Measurements from ENCODE around the gene CHPF2. TPM values are rescaled to one million over a fixed set of nuclear protein-coding genes. Genes with fewer than 3 reads are reported as not detected.

The CHPF2 gene
- total and polyA plus RNA-seq, 2 experiments from 2014 or later = 4.8 to 26.1 TPM

DNA sequence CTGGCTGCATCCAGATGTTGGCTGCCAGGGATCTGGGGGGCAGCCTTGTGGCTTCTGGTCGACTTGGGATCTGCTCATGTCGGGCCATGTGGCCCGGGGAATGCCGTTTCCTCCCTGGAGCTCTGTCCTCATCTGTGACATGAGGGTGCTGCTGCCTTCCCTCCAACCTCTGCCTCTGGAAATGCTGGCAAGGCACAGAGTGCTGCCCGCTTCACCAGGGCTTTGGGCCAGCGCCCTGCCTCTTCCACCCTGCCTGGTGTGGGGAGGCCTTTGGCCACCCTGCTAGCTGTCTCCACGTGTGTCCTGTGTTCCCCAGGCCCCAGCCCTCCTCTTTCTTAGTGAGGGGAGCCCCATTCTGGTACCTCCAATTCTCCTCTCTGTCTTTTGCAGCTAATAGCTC is 22.0 kb downstream of the CHPF2 start (continued):
- TF ChIP-seq, protein P1, sequence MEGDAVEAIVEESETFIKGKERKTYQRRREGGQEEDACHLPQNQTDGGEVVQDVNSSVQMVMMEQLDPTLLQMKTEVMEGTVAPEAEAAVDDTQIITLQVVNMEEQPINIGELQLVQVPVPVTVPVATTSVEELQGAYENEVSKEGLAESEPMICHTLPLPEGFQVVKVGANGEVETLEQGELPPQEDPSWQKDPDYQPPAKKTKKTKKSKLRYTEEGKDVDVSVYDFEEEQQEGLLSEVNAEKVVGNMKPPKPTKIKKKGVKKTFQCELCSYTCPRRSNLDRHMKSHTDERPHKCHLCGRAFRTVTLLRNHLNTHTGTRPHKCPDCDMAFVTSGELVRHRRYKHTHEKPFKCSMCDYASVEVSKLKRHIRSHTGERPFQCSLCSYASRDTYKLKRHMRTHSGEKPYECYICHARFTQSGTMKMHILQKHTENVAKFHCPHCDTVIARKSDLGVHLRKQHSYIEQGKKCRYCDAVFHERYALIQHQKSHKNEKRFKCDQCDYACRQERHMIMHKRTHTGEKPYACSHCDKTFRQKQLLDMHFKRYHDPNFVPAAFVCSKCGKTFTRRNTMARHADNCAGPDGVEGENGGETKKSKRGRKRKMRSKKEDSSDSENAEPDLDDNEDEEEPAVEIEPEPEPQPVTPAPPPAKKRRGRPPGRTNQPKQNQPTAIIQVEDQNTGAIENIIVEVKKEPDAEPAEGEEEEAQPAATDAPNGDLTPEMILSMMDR (conservative IDR thresholded peaks at IDR 0.05; ENCODE audit: low read depth in 2 of 2) = no peak
- TF ChIP-seq STAT1 (IDR thresholded peaks at IDR 0.05; ENCODE audit: unreplicated experiment) (no peak), NANOG (IDR thresholded peaks at IDR 0.05; ENCODE audit: borderline replicate concordance) (no peak), EZH2 (IDR thresholded peaks at IDR 0.05; ENCODE audit: low read depth, unreplicated experiment) (no peak)
- TF ChIP-seq, protein P2, sequence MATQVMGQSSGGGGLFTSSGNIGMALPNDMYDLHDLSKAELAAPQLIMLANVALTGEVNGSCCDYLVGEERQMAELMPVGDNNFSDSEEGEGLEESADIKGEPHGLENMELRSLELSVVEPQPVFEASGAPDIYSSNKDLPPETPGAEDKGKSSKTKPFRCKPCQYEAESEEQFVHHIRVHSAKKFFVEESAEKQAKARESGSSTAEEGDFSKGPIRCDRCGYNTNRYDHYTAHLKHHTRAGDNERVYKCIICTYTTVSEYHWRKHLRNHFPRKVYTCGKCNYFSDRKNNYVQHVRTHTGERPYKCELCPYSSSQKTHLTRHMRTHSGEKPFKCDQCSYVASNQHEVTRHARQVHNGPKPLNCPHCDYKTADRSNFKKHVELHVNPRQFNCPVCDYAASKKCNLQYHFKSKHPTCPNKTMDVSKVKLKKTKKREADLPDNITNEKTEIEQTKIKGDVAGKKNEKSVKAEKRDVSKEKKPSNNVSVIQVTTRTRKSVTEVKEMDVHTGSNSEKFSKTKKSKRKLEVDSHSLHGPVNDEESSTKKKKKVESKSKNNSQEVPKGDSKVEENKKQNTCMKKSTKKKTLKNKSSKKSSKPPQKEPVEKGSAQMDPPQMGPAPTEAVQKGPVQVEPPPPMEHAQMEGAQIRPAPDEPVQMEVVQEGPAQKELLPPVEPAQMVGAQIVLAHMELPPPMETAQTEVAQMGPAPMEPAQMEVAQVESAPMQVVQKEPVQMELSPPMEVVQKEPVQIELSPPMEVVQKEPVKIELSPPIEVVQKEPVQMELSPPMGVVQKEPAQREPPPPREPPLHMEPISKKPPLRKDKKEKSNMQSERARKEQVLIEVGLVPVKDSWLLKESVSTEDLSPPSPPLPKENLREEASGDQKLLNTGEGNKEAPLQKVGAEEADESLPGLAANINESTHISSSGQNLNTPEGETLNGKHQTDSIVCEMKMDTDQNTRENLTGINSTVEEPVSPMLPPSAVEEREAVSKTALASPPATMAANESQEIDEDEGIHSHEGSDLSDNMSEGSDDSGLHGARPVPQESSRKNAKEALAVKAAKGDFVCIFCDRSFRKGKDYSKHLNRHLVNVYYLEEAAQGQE (IDR thresholded peaks at IDR 0.05; ENCODE audit: unreplicated experiment) = no peak
- TF ChIP-seq, protein P3, sequence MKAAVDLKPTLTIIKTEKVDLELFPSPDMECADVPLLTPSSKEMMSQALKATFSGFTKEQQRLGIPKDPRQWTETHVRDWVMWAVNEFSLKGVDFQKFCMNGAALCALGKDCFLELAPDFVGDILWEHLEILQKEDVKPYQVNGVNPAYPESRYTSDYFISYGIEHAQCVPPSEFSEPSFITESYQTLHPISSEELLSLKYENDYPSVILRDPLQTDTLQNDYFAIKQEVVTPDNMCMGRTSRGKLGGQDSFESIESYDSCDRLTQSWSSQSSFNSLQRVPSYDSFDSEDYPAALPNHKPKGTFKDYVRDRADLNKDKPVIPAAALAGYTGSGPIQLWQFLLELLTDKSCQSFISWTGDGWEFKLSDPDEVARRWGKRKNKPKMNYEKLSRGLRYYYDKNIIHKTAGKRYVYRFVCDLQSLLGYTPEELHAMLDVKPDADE (IDR thresholded peaks at IDR 0.05) = no peak

DNA sequence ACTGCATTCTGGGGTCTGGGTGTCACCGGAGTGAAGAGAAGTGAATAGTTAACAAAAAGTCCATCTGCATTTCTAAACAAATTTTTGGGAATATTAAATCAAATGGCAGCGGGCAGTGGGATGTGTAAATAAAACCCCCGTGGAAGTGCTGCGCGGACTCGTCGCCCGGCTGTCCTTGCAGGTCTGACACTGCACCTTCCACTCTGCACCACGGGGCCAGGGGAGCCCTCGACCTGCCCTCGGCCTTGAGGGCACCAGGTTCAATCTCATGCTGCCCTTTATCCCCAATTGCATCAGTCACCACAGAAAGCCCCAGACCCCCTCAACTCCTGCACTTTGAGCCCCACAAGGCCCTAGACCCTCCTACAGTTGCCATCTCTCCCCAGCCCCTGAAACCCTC is 22.6 kb downstream of the CHPF2 start:
- H3K36me3 Mint-ChIP-seq (ENCODE audit: low read depth) = no peaks in the 10 kb centered on the region; the same call in 2 of the 3 replicates
- Histone ChIP-seq H3K36me3 (ENCODE audit: insufficient read depth) (no peaks in the 10 kb centered on the region), H3K4me3 (no peak overlapping the region), H3K79me2 (replicated peaks; ENCODE audit: insufficient read depth) (no peaks in the 10 kb centered on the region), H3K27ac (ENCODE audit: low read depth) (no peak overlapping the region), H3K27me3 (ENCODE audit: insufficient read depth) (peaks cover 39% of the 10 kb centered on the region), H3F3A (replicated peaks; ENCODE audit: low read depth) (peaks cover 5% of the 10 kb centered on the region), H3K4me1 (ENCODE audit: insufficient read depth) (peaks cover 22% of the 10 kb centered on the region), H4K20me1 (replicated peaks; ENCODE audit: insufficient read depth) (no peaks in the 10 kb centered on the region), H3K9me2 (ENCODE audit: insufficient read depth) (no peaks in the 10 kb centered on the region), H2AFZ (no peak overlapping the region), H3K4me2 (no peak overlapping the region)
- H3K27ac Mint-ChIP-seq = no peak overlapping the region
- peaks cover 57% of the 10 kb centered on the region for H3K27me3 Mint-ChIP-seq (ENCODE audit: insufficient read depth, low read depth, poor library complexity)
- no peaks in the 10 kb centered on the region for H3K9me3 Mint-ChIP-seq
- DNase-seq (ENCODE audit: low spot score) = no peak
- no peak overlapping the region for H3K4me3 Mint-ChIP-seq
- peaks cover 42% of the 10 kb centered on the region for H3K4me1 Mint-ChIP-seq
- ATAC-seq = no peak
- TF ChIP-seq, protein P4, sequence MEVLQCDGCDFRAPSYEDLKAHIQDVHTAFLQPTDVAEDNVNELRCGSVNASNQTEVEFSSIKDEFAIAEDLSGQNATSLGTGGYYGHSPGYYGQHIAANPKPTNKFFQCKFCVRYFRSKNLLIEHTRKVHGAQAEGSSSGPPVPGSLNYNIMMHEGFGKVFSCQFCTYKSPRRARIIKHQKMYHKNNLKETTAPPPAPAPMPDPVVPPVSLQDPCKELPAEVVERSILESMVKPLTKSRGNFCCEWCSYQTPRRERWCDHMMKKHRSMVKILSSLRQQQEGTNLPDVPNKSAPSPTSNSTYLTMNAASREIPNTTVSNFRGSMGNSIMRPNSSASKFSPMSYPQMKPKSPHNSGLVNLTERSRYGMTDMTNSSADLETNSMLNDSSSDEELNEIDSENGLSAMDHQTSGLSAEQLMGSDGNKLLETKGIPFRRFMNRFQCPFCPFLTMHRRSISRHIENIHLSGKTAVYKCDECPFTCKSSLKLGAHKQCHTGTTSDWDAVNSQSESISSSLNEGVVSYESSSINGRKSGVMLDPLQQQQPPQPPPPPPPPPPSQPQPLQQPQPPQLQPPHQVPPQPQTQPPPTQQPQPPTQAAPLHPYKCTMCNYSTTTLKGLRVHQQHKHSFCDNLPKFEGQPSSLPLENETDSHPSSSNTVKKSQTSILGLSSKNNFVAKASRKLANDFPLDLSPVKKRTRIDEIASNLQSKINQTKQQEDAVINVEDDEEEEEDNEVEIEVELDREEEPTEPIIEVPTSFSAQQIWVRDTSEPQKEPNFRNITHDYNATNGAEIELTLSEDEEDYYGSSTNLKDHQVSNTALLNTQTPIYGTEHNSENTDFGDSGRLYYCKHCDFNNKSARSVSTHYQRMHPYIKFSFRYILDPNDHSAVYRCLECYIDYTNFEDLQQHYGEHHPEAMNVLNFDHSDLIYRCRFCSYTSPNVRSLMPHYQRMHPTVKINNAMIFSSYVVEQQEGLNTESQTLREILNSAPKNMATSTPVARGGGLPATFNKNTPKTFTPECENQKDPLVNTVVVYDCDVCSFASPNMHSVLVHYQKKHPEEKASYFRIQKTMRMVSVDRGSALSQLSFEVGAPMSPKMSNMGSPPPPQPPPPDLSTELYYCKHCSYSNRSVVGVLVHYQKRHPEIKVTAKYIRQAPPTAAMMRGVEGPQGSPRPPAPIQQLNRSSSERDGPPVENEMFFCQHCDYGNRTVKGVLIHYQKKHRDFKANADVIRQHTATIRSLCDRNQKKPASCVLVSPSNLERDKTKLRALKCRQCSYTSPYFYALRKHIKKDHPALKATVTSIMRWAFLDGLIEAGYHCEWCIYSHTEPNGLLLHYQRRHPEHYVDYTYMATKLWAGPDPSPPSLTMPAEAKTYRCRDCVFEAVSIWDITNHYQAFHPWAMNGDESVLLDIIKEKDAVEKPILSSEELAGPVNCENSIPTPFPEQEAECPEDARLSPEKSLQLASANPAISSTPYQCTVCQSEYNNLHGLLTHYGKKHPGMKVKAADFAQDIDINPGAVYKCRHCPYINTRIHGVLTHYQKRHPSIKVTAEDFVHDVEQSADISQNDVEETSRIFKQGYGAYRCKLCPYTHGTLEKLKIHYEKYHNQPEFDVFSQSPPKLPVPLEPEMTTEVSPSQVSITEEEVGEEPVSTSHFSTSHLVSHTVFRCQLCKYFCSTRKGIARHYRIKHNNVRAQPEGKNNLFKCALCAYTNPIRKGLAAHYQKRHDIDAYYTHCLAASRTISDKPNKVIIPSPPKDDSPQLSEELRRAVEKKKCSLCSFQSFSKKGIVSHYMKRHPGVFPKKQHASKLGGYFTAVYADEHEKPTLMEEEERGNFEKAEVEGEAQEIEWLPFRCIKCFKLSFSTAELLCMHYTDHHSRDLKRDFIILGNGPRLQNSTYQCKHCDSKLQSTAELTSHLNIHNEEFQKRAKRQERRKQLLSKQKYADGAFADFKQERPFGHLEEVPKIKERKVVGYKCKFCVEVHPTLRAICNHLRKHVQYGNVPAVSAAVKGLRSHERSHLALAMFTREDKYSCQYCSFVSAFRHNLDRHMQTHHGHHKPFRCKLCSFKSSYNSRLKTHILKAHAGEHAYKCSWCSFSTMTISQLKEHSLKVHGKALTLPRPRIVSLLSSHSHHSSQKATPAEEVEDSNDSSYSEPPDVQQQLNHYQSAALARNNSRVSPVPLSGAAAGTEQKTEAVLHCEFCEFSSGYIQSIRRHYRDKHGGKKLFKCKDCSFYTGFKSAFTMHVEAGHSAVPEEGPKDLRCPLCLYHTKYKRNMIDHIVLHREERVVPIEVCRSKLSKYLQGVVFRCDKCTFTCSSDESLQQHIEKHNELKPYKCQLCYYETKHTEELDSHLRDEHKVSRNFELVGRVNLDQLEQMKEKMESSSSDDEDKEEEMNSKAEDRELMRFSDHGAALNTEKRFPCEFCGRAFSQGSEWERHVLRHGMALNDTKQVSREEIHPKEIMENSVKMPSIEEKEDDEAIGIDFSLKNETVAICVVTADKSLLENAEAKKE (CRISPR knock-in tag; IDR thresholded peaks at IDR 0.05) = no peak
- TF ChIP-seq, protein P3 (IDR thresholded peaks at IDR 0.05) = no peak
- no peak for TF ChIP-seq JUNB (IDR thresholded peaks at IDR 0.05; ENCODE audit: unreplicated experiment)

Data from GM23338 (cell line).